Transverse colon (tissue), 3 donors: ENCODE data around the gene TCEA3.

Experiments used
- POLR2A ChIP-seq: fragments of 450-650 bp; IDR thresholded peaks from one replicate; pipeline ENCODE4 v1.6.1; 2016; ENCODE audit warnings: antibody characterized with exemption, mild to moderate bottlenecking, moderate library complexity
- TF ChIP-seq, protein P1 (sequence below), 5 experiments: fragments of 200-600 bp in 3 of 5; fragments of 450-650 bp in 2 of 5; sonication (generic) in 3 of 5; IDR thresholded peaks; 1 replicate in 2 of 5; 2 replicates in 3 of 5; pipeline ENCODE4 v1.5.1; 2016 to 2017; ENCODE audit warnings: antibody characterized with exemption in 5 of 5, inconsistent platforms in 3 of 5, mild to moderate bottlenecking in 2 of 5, moderate library complexity in 1 of 5

GRCh38 chr1:23366598-23366997, 58.0 kb downstream of the TCEA3 start:
- no peak for TF ChIP-seq POLR2A
- TF ChIP-seq, protein P1, sequence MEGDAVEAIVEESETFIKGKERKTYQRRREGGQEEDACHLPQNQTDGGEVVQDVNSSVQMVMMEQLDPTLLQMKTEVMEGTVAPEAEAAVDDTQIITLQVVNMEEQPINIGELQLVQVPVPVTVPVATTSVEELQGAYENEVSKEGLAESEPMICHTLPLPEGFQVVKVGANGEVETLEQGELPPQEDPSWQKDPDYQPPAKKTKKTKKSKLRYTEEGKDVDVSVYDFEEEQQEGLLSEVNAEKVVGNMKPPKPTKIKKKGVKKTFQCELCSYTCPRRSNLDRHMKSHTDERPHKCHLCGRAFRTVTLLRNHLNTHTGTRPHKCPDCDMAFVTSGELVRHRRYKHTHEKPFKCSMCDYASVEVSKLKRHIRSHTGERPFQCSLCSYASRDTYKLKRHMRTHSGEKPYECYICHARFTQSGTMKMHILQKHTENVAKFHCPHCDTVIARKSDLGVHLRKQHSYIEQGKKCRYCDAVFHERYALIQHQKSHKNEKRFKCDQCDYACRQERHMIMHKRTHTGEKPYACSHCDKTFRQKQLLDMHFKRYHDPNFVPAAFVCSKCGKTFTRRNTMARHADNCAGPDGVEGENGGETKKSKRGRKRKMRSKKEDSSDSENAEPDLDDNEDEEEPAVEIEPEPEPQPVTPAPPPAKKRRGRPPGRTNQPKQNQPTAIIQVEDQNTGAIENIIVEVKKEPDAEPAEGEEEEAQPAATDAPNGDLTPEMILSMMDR (IDR thresholded peaks at IDR 0.05): no peak
